ENCODE data around the gene ANGEL2.
"Not testable (repeated sequence)": the region's sequence is repeated elsewhere in the genome, so short reads cannot be mapped to it uniquely, and the experiment has no call there.

Gene ANGEL2

GRCh38 chr1:212966616-212967015 lies 49.1 kb downstream of the ANGEL2 start:
- ATAC-seq, result no peak

GRCh38 chr1:212964993-212965392 lies 50.7 kb downstream of the ANGEL2 start:
- ATAC-seq, result not testable (repeated sequence)

More at GRCh38 chr1:212966616-212967015, 49.1 kb downstream of the ANGEL2 start:
- TF ChIP-seq CSRNP3 (CRISPR knock-in tag; IDR thresholded peaks at IDR 0.05) (no peak), BACH2 (CRISPR knock-in tag; IDR thresholded peaks at IDR 0.05; ENCODE audit: borderline replicate concordance) (no peak), ARNTL (CRISPR knock-in tag; IDR thresholded peaks at IDR 0.05; ENCODE audit: borderline replicate concordance, low read depth) (no peak), GLIS3 (CRISPR knock-in tag; IDR thresholded peaks at IDR 0.05) (no peak), TOX (CRISPR knock-in tag; IDR thresholded peaks at IDR 0.05; ENCODE audit: borderline replicate concordance) (no peak), OSR1 (CRISPR knock-in tag; IDR thresholded peaks at IDR 0.05) (no peak), TCF4 (CRISPR knock-in tag; IDR thresholded peaks at IDR 0.05; ENCODE audit: borderline replicate concordance) (no peak)

GRCh38 chr1:212964102-212964501 lies 51.6 kb downstream of the ANGEL2 start:
- ATAC-seq, result no peak
- no peak for TF ChIP-seq SNAI2 (CRISPR knock-in tag; IDR thresholded peaks at IDR 0.05)

GRCh38 chr1:212962509-212962908 lies 53.2 kb downstream of the ANGEL2 start:
- no peak for TF ChIP-seq ESRRG (CRISPR knock-in tag; IDR thresholded peaks at IDR 0.05)
- TF ChIP-seq ISL1 (CRISPR knock-in tag; IDR thresholded peaks at IDR 0.05), result no peak
- no peak for TF ChIP-seq CREB5 (CRISPR knock-in tag; IDR thresholded peaks at IDR 0.05; ENCODE audit: low read depth)
- no peak for TF ChIP-seq PPARA (CRISPR knock-in tag; IDR thresholded peaks at IDR 0.05; ENCODE audit: borderline replicate concordance)
- no peak for TF ChIP-seq CSDC2 (CRISPR knock-in tag; IDR thresholded peaks at IDR 0.05)
- no peak for TF ChIP-seq ZC3H10 (CRISPR knock-in tag; IDR thresholded peaks at IDR 0.05)
- no peak for TF ChIP-seq PATZ1 (CRISPR knock-in tag; IDR thresholded peaks at IDR 0.05; ENCODE audit: borderline replicate concordance)
- no peak for TF ChIP-seq SNAI2 (CRISPR knock-in tag; IDR thresholded peaks at IDR 0.05)
- TF ChIP-seq ZNF70 (CRISPR knock-in tag; IDR thresholded peaks at IDR 0.05), result no peak
- TF ChIP-seq RARB (CRISPR knock-in tag; IDR thresholded peaks at IDR 0.05), result no peak
- no peak for TF ChIP-seq ZFP30 (CRISPR knock-in tag; IDR thresholded peaks at IDR 0.05)
- no peak for TF ChIP-seq ARNTL (CRISPR knock-in tag; IDR thresholded peaks at IDR 0.05; ENCODE audit: borderline replicate concordance, low read depth)
- ATAC-seq, result no peak

GRCh38 chr1:212960932-212961331 lies 54.7 kb downstream of the ANGEL2 start:
- TF ChIP-seq ZNF8 (CRISPR knock-in tag; IDR thresholded peaks at IDR 0.05), result no peak
- TF ChIP-seq OSR1 (CRISPR knock-in tag; IDR thresholded peaks at IDR 0.05), result no peak
- TF ChIP-seq ESRRG (CRISPR knock-in tag; IDR thresholded peaks at IDR 0.05), result no peak
- no peak for TF ChIP-seq RARB (CRISPR knock-in tag; IDR thresholded peaks at IDR 0.05)
- TF ChIP-seq SNAI2 (CRISPR knock-in tag; IDR thresholded peaks at IDR 0.05), result no peak
- no peak for TF ChIP-seq CSDC2 (CRISPR knock-in tag; IDR thresholded peaks at IDR 0.05)
- TF ChIP-seq ZFP3 (CRISPR knock-in tag; IDR thresholded peaks at IDR 0.05), result no peak
- no peak for TF ChIP-seq GLIS3 (CRISPR knock-in tag; IDR thresholded peaks at IDR 0.05)
- no peak for TF ChIP-seq TCF4 (CRISPR knock-in tag; IDR thresholded peaks at IDR 0.05; ENCODE audit: borderline replicate concordance)
- TF ChIP-seq PATZ1 (CRISPR knock-in tag; IDR thresholded peaks at IDR 0.05; ENCODE audit: borderline replicate concordance), result no peak
- no peak for TF ChIP-seq POU6F1 (CRISPR knock-in tag; IDR thresholded peaks at IDR 0.05; ENCODE audit: borderline replicate concordance, low read depth)
- no peak for TF ChIP-seq ARNTL (CRISPR knock-in tag; IDR thresholded peaks at IDR 0.05; ENCODE audit: borderline replicate concordance, low read depth)
- TF ChIP-seq PPARA (CRISPR knock-in tag; IDR thresholded peaks at IDR 0.05; ENCODE audit: borderline replicate concordance), result no peak
- no peak for TF ChIP-seq CREB5 (CRISPR knock-in tag; IDR thresholded peaks at IDR 0.05; ENCODE audit: low read depth)
- no peak for TF ChIP-seq ZFP30 (CRISPR knock-in tag; IDR thresholded peaks at IDR 0.05)
- no peak for TF ChIP-seq ZNF70 (CRISPR knock-in tag; IDR thresholded peaks at IDR 0.05)
- no peak for TF ChIP-seq ZC3H10 (CRISPR knock-in tag; IDR thresholded peaks at IDR 0.05)
- TF ChIP-seq CSRNP3 (CRISPR knock-in tag; IDR thresholded peaks at IDR 0.05), result no peak
- ATAC-seq, result no peak
